ENCODE results near the gene PRPF6.

The PRPF6 gene

GRCh38 chr20:64051033-64051452, 70.1 kb downstream of the PRPF6 start:
- Mint-ChIP-seq H3K27me3 (peaks cover 64 to 86% of the 10 kb centered on the region in 2 donors), H3K9me3 (no peaks in the 10 kb centered on the region), H3K4me3 (no peak overlapping the region), H3K4me1 (peaks cover 2 to 7% of the 10 kb centered on the region in 2 donors), H3K36me3 (peaks cover 0 to 4% of the 10 kb centered on the region in 2 donors), H3K27ac (no peak overlapping the region)
- no peak for ATAC-seq (replicated peaks)
- DNase-seq = no peak

- Mint-ChIP-seq H3K36me3 (peaks cover 0 to 4% of the 10 kb centered on the region in 2 donors), H3K27ac (no peak overlapping the region), H3K4me3 (no peak overlapping the region), H3K27me3 (peaks cover 57 to 82% of the 10 kb centered on the region in 2 donors), H3K9me3 (no peaks in the 10 kb centered on the region), H3K4me1 (peaks cover 2 to 7% of the 10 kb centered on the region in 2 donors)
- ATAC-seq (replicated peaks) = no peak
- no peak for DNase-seq
Observed at GRCh38 chr20:64051561-64052325, 70.8 kb downstream of the PRPF6 start.

- Mint-ChIP-seq H3K9me3 (no peaks in the 10 kb centered on the region), H3K4me1 (peaks cover 5 to 12% of the 10 kb centered on the region in 2 donors), H3K36me3 (peaks cover 0 to 4% of the 10 kb centered on the region in 2 donors), H3K27me3 (peaks cover 52 to 76% of the 10 kb centered on the region in 2 donors), H3K4me3 (no peak overlapping the region), H3K27ac (no peak overlapping the region)
- ATAC-seq (replicated peaks) (no peak), DNase-seq (no peak)
Observed at GRCh38 chr20:64052326-64052722, 71.4 kb downstream of the PRPF6 start.

GRCh38 chr20:64052987-64053840, 72.3 kb downstream of the PRPF6 start:
- Mint-ChIP-seq H3K27ac (no peak overlapping the region), H3K9me3 (no peaks in the 10 kb centered on the region), H3K36me3 (peaks cover 0 to 4% of the 10 kb centered on the region in 2 donors), H3K4me3 (no peak overlapping the region), H3K27me3 (peaks cover 49 to 69% of the 10 kb centered on the region in 2 donors), H3K4me1 (peaks cover 8 to 21% of the 10 kb centered on the region in 2 donors)
- ATAC-seq (replicated peaks) = no peak
- no peak for DNase-seq

- Mint-ChIP-seq H3K4me3 (no peak overlapping the region), H3K4me1 (peaks cover 9 to 24% of the 10 kb centered on the region in 2 donors), H3K9me3 (no peaks in the 10 kb centered on the region), H3K36me3 (peaks cover 0 to 2% of the 10 kb centered on the region in 2 donors), H3K27me3 (peaks cover 47 to 66% of the 10 kb centered on the region in 2 donors), H3K27ac (no peak overlapping the region)
- ATAC-seq (replicated peaks) = peak in 1 of 2 donors; percentile 8
- no peak for DNase-seq
Observed at GRCh38 chr20:64053841-64054661, 73.1 kb downstream of the PRPF6 start.

- no peak overlapping the region for H3K27ac Mint-ChIP-seq
- ATAC-seq (replicated peaks) (no peak), DNase-seq (no peak)
Observed at GRCh38 chr20:64055396-64055892, 74.5 kb downstream of the PRPF6 start.

GRCh38 chr20:64055893-64056638, 75.1 kb downstream of the PRPF6 start:
- no peak overlapping the region for H3K27ac Mint-ChIP-seq
- ATAC-seq (replicated peaks) = no peak
- peaks cover 0 to 2% of the 10 kb centered on the region in 2 donors for H3K36me3 Mint-ChIP-seq
- no peak overlapping the region for H3K4me3 Mint-ChIP-seq
- DNase-seq = no peak
- peaks cover 34 to 49% of the 10 kb centered on the region in 2 donors for H3K27me3 Mint-ChIP-seq
- H3K9me3 Mint-ChIP-seq = no peaks in the 10 kb centered on the region
- H3K4me1 Mint-ChIP-seq = peaks cover 9 to 18% of the 10 kb centered on the region in 2 donors

More at GRCh38 chr20:64055396-64055892, 74.5 kb downstream of the PRPF6 start:
- H3K9me3 Mint-ChIP-seq = no peaks in the 10 kb centered on the region
- peaks cover 9 to 23% of the 10 kb centered on the region in 2 donors for H3K4me1 Mint-ChIP-seq
- no peak overlapping the region for H3K4me3 Mint-ChIP-seq
- H3K27me3 Mint-ChIP-seq = peaks cover 40 to 55% of the 10 kb centered on the region in 2 donors
- H3K36me3 Mint-ChIP-seq = peaks cover 0 to 2% of the 10 kb centered on the region in 2 donors

- H3K27me3 Mint-ChIP-seq = peaks cover 31 to 44% of the 10 kb centered on the region in 2 donors
- H3K4me1 Mint-ChIP-seq = peaks cover 9 to 18% of the 10 kb centered on the region in 2 donors
Observed at GRCh38 chr20:64056639-64056888, 75.6 kb downstream of the PRPF6 start.

GRCh38 chr20:64056889-64057627, 76.1 kb downstream of the PRPF6 start:
- peaks cover 0 to 2% of the 10 kb centered on the region in 2 donors for H3K36me3 Mint-ChIP-seq
- no peak overlapping the region for H3K27ac Mint-ChIP-seq
- DNase-seq (no peak), ATAC-seq (replicated peaks) (peak; percentile 40 to 54)
- H3K4me1 Mint-ChIP-seq = peaks cover 11 to 18% of the 10 kb centered on the region in 2 donors
- H3K4me3 Mint-ChIP-seq = peak overlapping the region; percentile 32 to 63
- H3K27me3 Mint-ChIP-seq = peaks cover 26 to 39% of the 10 kb centered on the region in 2 donors
- no peaks in the 10 kb centered on the region for H3K9me3 Mint-ChIP-seq

More at GRCh38 chr20:64056639-64056888, 75.6 kb downstream of the PRPF6 start:
- Mint-ChIP-seq H3K27ac (no peak overlapping the region), H3K4me3 (no peak overlapping the region), H3K36me3 (peaks cover 0 to 2% of the 10 kb centered on the region in 2 donors), H3K9me3 (no peaks in the 10 kb centered on the region)
- DNase-seq (no peak), ATAC-seq (replicated peaks) (no peak)

GRCh38 chr20:64057628-64058498, 76.9 kb downstream of the PRPF6 start:
- peaks cover 0 to 2% of the 10 kb centered on the region in 2 donors for H3K36me3 Mint-ChIP-seq
- no peaks in the 10 kb centered on the region for H3K9me3 Mint-ChIP-seq
- H3K27ac Mint-ChIP-seq = no peak overlapping the region
- peaks cover 22 to 33% of the 10 kb centered on the region in 2 donors for H3K27me3 Mint-ChIP-seq
- ATAC-seq (replicated peaks) = peak; percentile 88 to 90
- peaks cover 13 to 25% of the 10 kb centered on the region in 2 donors for H3K4me1 Mint-ChIP-seq
- peak; percentile 60 for DNase-seq
- peak overlapping the region; percentile 32 to 63 for H3K4me3 Mint-ChIP-seq

- Mint-ChIP-seq H3K27me3 (peaks cover 15 to 26% of the 10 kb centered on the region in 2 donors), H3K27ac (no peak overlapping the region), H3K4me1 (peaks cover 13 to 26% of the 10 kb centered on the region in 2 donors), H3K9me3 (no peaks in the 10 kb centered on the region), H3K4me3 (no peak overlapping the region), H3K36me3 (peaks cover 0 to 2% of the 10 kb centered on the region in 2 donors)
- no peak for DNase-seq
- ATAC-seq (replicated peaks) = no peak
Observed at GRCh38 chr20:64058536-64058935, 77.6 kb downstream of the PRPF6 start.

GRCh38 chr20:64062276-64062595, 81.3 kb downstream of the PRPF6 start:
- ATAC-seq (replicated peaks) = no peak
- Mint-ChIP-seq H3K27me3 (no peaks in the 10 kb centered on the region), H3K36me3 (peaks cover 0 to 2% of the 10 kb centered on the region in 2 donors), H3K9me3 (no peaks in the 10 kb centered on the region), H3K27ac (no peak overlapping the region), H3K4me3 (peak overlapping the region; percentile 85 to 88), H3K4me1 (peaks cover 40 to 59% of the 10 kb centered on the region in 2 donors)
- no peak for DNase-seq
